A673 (cell line): ENCODE data around the gene CDK19.

Experiments used
- CTCF ChIP-seq: fragments of 300-800, 200-600 bp; sonication (generic); conservative IDR thresholded peaks from 2 replicates; pipeline ENCODE4 v1.5.1; 2017; ENCODE audit warnings: low read depth, mild to moderate bottlenecking, antibody characterized with exemption, low read length, moderate library complexity, mixed read lengths
- EZH2 ChIP-seq: fragments of 200-600 bp; sonication (generic); IDR thresholded peaks from 2 replicates; pipeline ENCODE4 v1.6.1; 2017; ENCODE audit warnings: borderline replicate concordance, low read depth, mild to moderate bottlenecking, mixed read lengths, antibody characterized with exemption, low read length; ENCODE audit not compliant: poor library complexity, severe bottlenecking

GRCh38 chr6:110589865-110590513 lies 225.3 kb downstream of the CDK19 start:
- no peak for TF ChIP-seq CTCF
- no peak for TF ChIP-seq EZH2
